Tibial artery (tissue), 4 donors: ENCODE data around the gene SPX.

Experiments used
- DNase-seq, 2 donors: peaks; one replicate each; pipeline ENCODE4 v3.0.0-alpha.2; 2019
- H3K27ac ChIP-seq, 2 donors: fragments of 200-600 bp; sonication (generic) in 1 of 2; 1 replicate in 1 of 2; 2 replicates in 1 of 2; pipeline ENCODE4 v1.5.1; 2018 to 2019; ENCODE audit warnings: mild to moderate bottlenecking in 1 of 2
- H3K27me3 ChIP-seq, 2 donors: fragments of 200-600 bp; sonication (generic) in 1 of 2; one replicate each; pipeline versions ENCODE4 v1.5.1 to v1.6.0; 2016 to 2019
- H3K36me3 ChIP-seq, 3 donors: fragments of 200-600 bp; sonication (generic) in 2 of 3; one replicate each; pipeline ENCODE4 v1.5.1; 2016 to 2019; ENCODE audit warnings: mild to moderate bottlenecking in 2 of 3
- H3K4me1 ChIP-seq, 4 donors: fragments of 200-600 bp; sonication (generic) in 2 of 4; 1 replicate in 3 of 4; 2 replicates in 1 of 4; pipeline ENCODE4 v1.5.1; 2016 to 2019
- H3K4me3 ChIP-seq, 2 donors: fragments of 200-600 bp; sonication (generic) in 1 of 2; 1 replicate in 1 of 2; 2 replicates in 1 of 2; pipeline ENCODE4 v1.5.1; 2018 to 2019; ENCODE audit warnings: mild to moderate bottlenecking in 2 of 2
- H3K9me3 ChIP-seq, 3 donors: fragments of 200-600 bp; sonication (generic) in 1 of 3; one replicate each; pipeline ENCODE4 v1.5.1; 2016 to 2019
- CTCF ChIP-seq, 2 experiments: fragments of 200-600 bp in 1 of 2; fragments of 450-650 bp in 1 of 2; IDR thresholded peaks; one replicate each; pipeline ENCODE4 v1.5.1; 2017 to 2019; ENCODE audit warnings: antibody characterized with exemption in 2 of 2, mild to moderate bottlenecking in 1 of 2, moderate library complexity in 1 of 2
- intact Hi-C: fragments of 100-400 bp; cut with DNase I; formaldehyde crosslinking; loops from one replicate; pipeline ENCODE4 v1.15.0; 2023; ENCODE audit warnings: low total_unique reads

Gene SPX

GRCh38 chr12:21558100-21558679 is 32.1 kb downstream of the SPX start:
- Histone ChIP-seq H3K27ac (no peak overlapping the region), H3K4me1 (no peaks in the 10 kb centered on the region), H3K9me3 (no peaks in the 10 kb centered on the region), H3K36me3 (no peaks in the 10 kb centered on the region), H3K27me3 (no peaks in the 10 kb centered on the region), H3K4me3 (no peak overlapping the region)
- no peak for TF ChIP-seq CTCF (IDR thresholded peaks at IDR 0.05)
- no peak for DNase-seq
- intact Hi-C loops: no loop called here

- H3K4me3 ChIP-seq: no peak overlapping the region
- no peak for TF ChIP-seq CTCF (IDR thresholded peaks at IDR 0.05)
- no peaks in the 10 kb centered on the region for H3K27me3 ChIP-seq
- no peaks in the 10 kb centered on the region for H3K36me3 ChIP-seq
- no peak overlapping the region for H3K27ac ChIP-seq
- DNase-seq: no peak
- H3K9me3 ChIP-seq: no peaks in the 10 kb centered on the region
- intact Hi-C loops: no loop called here
- H3K4me1 ChIP-seq: no peaks in the 10 kb centered on the region
Observed at GRCh38 chr12:21559855-21560569, 33.9 kb downstream of the SPX start.

- no peak for DNase-seq
- no peaks in the 10 kb centered on the region for H3K9me3 ChIP-seq
- intact Hi-C loops: no loop called here
- no peaks in the 10 kb centered on the region for H3K36me3 ChIP-seq
- no peak overlapping the region for H3K4me3 ChIP-seq
- no peak for TF ChIP-seq CTCF (IDR thresholded peaks at IDR 0.05)
- no peaks in the 10 kb centered on the region for H3K27me3 ChIP-seq
- H3K27ac ChIP-seq: no peak overlapping the region
- H3K4me1 ChIP-seq: no peaks in the 10 kb centered on the region
Observed at GRCh38 chr12:21561158-21561557, 35.1 kb downstream of the SPX start.

GRCh38 chr12:21562859-21563258 is 36.8 kb downstream of the SPX start:
- intact Hi-C loops: no loop called here
- no peaks in the 10 kb centered on the region for H3K27me3 ChIP-seq
- no peak overlapping the region for H3K27ac ChIP-seq
- H3K9me3 ChIP-seq: no peaks in the 10 kb centered on the region
- no peak for DNase-seq
- H3K4me1 ChIP-seq: no peaks in the 10 kb centered on the region
- no peaks in the 10 kb centered on the region for H3K36me3 ChIP-seq
- no peak for TF ChIP-seq CTCF (IDR thresholded peaks at IDR 0.05)
- no peak overlapping the region for H3K4me3 ChIP-seq

GRCh38 chr12:21566223-21566906 is 40.3 kb downstream of the SPX start:
- H3K9me3 ChIP-seq: no peaks in the 10 kb centered on the region
- intact Hi-C loops: no loop called here
- H3K27ac ChIP-seq: no peak overlapping the region
- no peak overlapping the region for H3K4me3 ChIP-seq
- no peaks in the 10 kb centered on the region for H3K4me1 ChIP-seq
- TF ChIP-seq CTCF (IDR thresholded peaks at IDR 0.05): no peak
- no peak for DNase-seq
- H3K27me3 ChIP-seq: no peaks in the 10 kb centered on the region
- H3K36me3 ChIP-seq: no peaks in the 10 kb centered on the region
